MCF 10A (cell line): ENCODE results near the gene GTF3C4. TPM values are rescaled to one million over a fixed set of nuclear protein-coding genes. Genes with fewer than 3 reads are reported as not detected.

ENCODE experiments used
- BruUV-seq: library from RNA; stranded (reverse); fragments of 400-500 nt; replicated peaks from 2 replicates; lab custom pipeline; 2021; lab: Mats Ljungman, UMichigan
- CTCF ChIA-PET: fragments of 300-600 bp; sonication (Branson Sonifier 250); formaldehyde crosslinking; extraction: SDS; loops from one replicate; lab custom pipeline; 2021; ENCODE audit warnings: antibody characterized with exemption, inconsistent platforms; lab: Yijun Ruan, JAX
- POLR2A ChIA-PET: fragments of 300-600, 350-650 bp; sonication (Branson Sonifier 250); formaldehyde crosslinking; extraction: SDS; loops from one replicate; lab custom pipeline; 2020; ENCODE audit warnings: antibody characterized with exemption, inconsistent platforms; lab: Yijun Ruan, JAX
- DNase-seq: peaks from one replicate; pipeline ENCODE4 v3.0.0-alpha.2; 2018; ENCODE audit not compliant: unreplicated experiment
- H3K27ac Mint-ChIP-seq: one replicate; pipeline ENCODE4 v1.8.0; 2022; ENCODE audit warnings: mild to moderate bottlenecking, low read depth, mixed read lengths; ENCODE audit not compliant: unreplicated experiment
- H3K27me3 Mint-ChIP-seq: one replicate; pipeline ENCODE4 v1.8.0; 2022; ENCODE audit warnings: mixed read lengths; ENCODE audit not compliant: insufficient read depth, unreplicated experiment
- H3K36me3 Mint-ChIP-seq: one replicate; pipeline ENCODE4 v1.8.0; 2022; ENCODE audit warnings: mild to moderate bottlenecking, moderate library complexity, mixed read lengths; ENCODE audit not compliant: insufficient read depth, unreplicated experiment
- H3K4me1 Mint-ChIP-seq: one replicate; pipeline ENCODE4 v1.8.0; 2022; ENCODE audit warnings: mixed read lengths; ENCODE audit not compliant: insufficient read depth, unreplicated experiment
- H3K4me3 Mint-ChIP-seq: one replicate; pipeline ENCODE4 v1.8.0; 2022; ENCODE audit warnings: mild to moderate bottlenecking, moderate library complexity, mixed read lengths; ENCODE audit not compliant: unreplicated experiment
- H3K9me3 Mint-ChIP-seq: one replicate; pipeline ENCODE4 v1.8.0; 2022; ENCODE audit warnings: mixed read lengths; ENCODE audit not compliant: unreplicated experiment
- CTCF ChIP-seq: fragments of 200-600 bp; IDR thresholded peaks from one replicate; pipeline ENCODE4 v1.8.0; 2022; ENCODE audit warnings: antibody characterized with exemption, mild to moderate bottlenecking; ENCODE audit not compliant: unreplicated experiment
- intact Hi-C: fragments of 100-400 bp; cut with micrococcal nuclease; formaldehyde crosslinking; loops from 2 replicates; pipeline ENCODE4 v1.14.1; 2022
- total RNA-seq: library from RNA; stranded (reverse); gene quantifications from 2 replicates; pipeline ENCODE4 v1.2.3, GENCODE V29; 2022

Gene GTF3C4
- total RNA-seq, 1 experiment from 2014 or later: 18.3 TPM

- no TSS peak for BruUV-seq
- ChIA-PET POLR2A (interaction anchor here (0.7 to 1.3 kb wide), 3 partner anchors 96 to 271 kb away, joined by 4 to 5 read pairs (median 4); partner anchors contain the start of gene TSC1), CTCF (interaction anchor here (0.6 to 1.1 kb wide), 8 partner anchors 10 to 314 kb away, joined by 3 to 4 read pairs (median 4); no protein-coding TSS in a partner anchor)
- DNase-seq: peak; percentile 36
- Mint-ChIP-seq H3K36me3 (peaks cover 4% of the 10 kb centered on the region), H3K27ac (no peak overlapping the region), H3K9me3 (peaks cover 8% of the 10 kb centered on the region), H3K4me3 (peak overlapping the region; percentile 25), H3K4me1 (peaks cover 16% of the 10 kb centered on the region), H3K27me3 (no peaks in the 10 kb centered on the region)
- intact Hi-C loops: loop anchor here (5.0 kb wide), 1 partner anchor 129 kb away; no protein-coding TSS in a partner anchor
- peak; percentile 16 for TF ChIP-seq CTCF
These were observed 3.1 kb downstream of the GTF3C4 start for GRCh38 chr9:132673355-132673754.

- TF ChIP-seq CTCF: no peak
- ChIA-PET CTCF (interaction anchor here (0.8 to 1.1 kb wide), 2 partner anchors 10 to 35 kb away, joined by 3 to 4 read pairs; no protein-coding TSS in a partner anchor), POLR2A (interaction anchor here (1.3 kb wide), 1 partner anchor 270 kb away, joined by 4 read pairs; the partner anchor contains the start of gene TSC1)
- Mint-ChIP-seq H3K4me3 (no peak overlapping the region), H3K27ac (no peak overlapping the region), H3K36me3 (peaks cover 14% of the 10 kb centered on the region), H3K27me3 (no peaks in the 10 kb centered on the region), H3K9me3 (peaks cover 8% of the 10 kb centered on the region), H3K4me1 (peaks cover 20% of the 10 kb centered on the region)
- BruUV-seq: no TSS peak
- DNase-seq: no peak
- intact Hi-C loops: loop anchor here (5.0 kb wide), 1 partner anchor 128 kb away; no protein-coding TSS in a partner anchor
These were observed 4.2 kb downstream of the GTF3C4 start for GRCh38 chr9:132674485-132674884.

- no TSS peak for BruUV-seq
- no peak for DNase-seq
- Mint-ChIP-seq H3K4me1 (peaks cover 11% of the 10 kb centered on the region), H3K9me3 (no peaks in the 10 kb centered on the region), H3K36me3 (peaks cover 30% of the 10 kb centered on the region), H3K27ac (no peak overlapping the region), H3K27me3 (no peaks in the 10 kb centered on the region), H3K4me3 (no peak overlapping the region)
- no peak for TF ChIP-seq CTCF
- intact Hi-C loops: no loop called here
- ChIA-PET CTCF (no interaction called here), POLR2A (no interaction called here)
These were observed 7.7 kb downstream of the GTF3C4 start for GRCh38 chr9:132677976-132678375.

GRCh38 chr9:132679946-132680625 lies 9.8 kb downstream of the GTF3C4 start:
- intact Hi-C loops: no loop called here
- TF ChIP-seq CTCF: no peak
- Mint-ChIP-seq H3K27me3 (no peaks in the 10 kb centered on the region), H3K4me3 (no peak overlapping the region), H3K9me3 (no peaks in the 10 kb centered on the region), H3K4me1 (peaks cover 6% of the 10 kb centered on the region), H3K36me3 (peaks cover 47% of the 10 kb centered on the region), H3K27ac (no peak overlapping the region)
- POLR2A ChIA-PET: interaction anchor here (0.7 to 1.5 kb wide), 4 partner anchors 8 to 1467 kb away, joined by 3 to 5 read pairs (median 3); partner anchors contain the start of genes DDX31 and GTF3C4
- CTCF ChIA-PET: interaction anchor here (0.8 kb wide), 1 partner anchor 14 kb away, joined by 4 read pairs; no protein-coding TSS in a partner anchor
- BruUV-seq: no TSS peak
- DNase-seq: no peak
